A549 (cell line): Measurements from ENCODE around the gene MAGI2.

Source experiments
- BHLHE40 ChIP-seq: IDR thresholded peaks from 2 replicates; pipeline ENCODE4 v1.6.1; 2012; ENCODE audit warnings: low read depth, low read length, inconsistent platforms
- EP300 ChIP-seq, 2 experiments: fragments of >200 bp; sonication (Bioruptor Twin); formaldehyde crosslinking; IDR thresholded peaks; 2 replicates in 1 of 2; 3 replicates in 1 of 2; pipeline ENCODE4 v1.6.1; 2016 to 2017
- HDAC2 ChIP-seq: fragments of 200-600 bp; sonication (generic); IDR thresholded peaks from 2 replicates; pipeline ENCODE4 v1.6.1; 2016
- HEYL ChIP-seq: fragments of 250-450 bp; sonication (Bioruptor Pico); IDR thresholded peaks from 2 replicates; pipeline ENCODE4 v1.8.0; 2021; ENCODE audit warnings: mild to moderate bottlenecking, moderate library complexity
- HMGXB4 ChIP-seq: fragments of 250-450 bp; sonication (Bioruptor Pico); IDR thresholded peaks from 2 replicates; pipeline ENCODE4 v1.5.0; 2021; ENCODE audit warnings: mild to moderate bottlenecking, moderate library complexity, borderline replicate concordance
- HOXA7 ChIP-seq: fragments of 250-450 bp; sonication (Bioruptor Pico); IDR thresholded peaks from 2 replicates; pipeline ENCODE4 v1.5.0; 2020; ENCODE audit warnings: mild to moderate bottlenecking, moderate library complexity
- PBX3 ChIP-seq: IDR thresholded peaks from 2 replicates; pipeline ENCODE4 v1.6.1; 2012
- POLR2A ChIP-seq: IDR thresholded peaks from 2 replicates; pipeline ENCODE4 v1.6.1; 2012; ENCODE audit warnings: mild to moderate bottlenecking, low read length
- RAD21 ChIP-seq, 2 experiments: fragments of >200 bp in 1 of 2; sonication (Bioruptor Twin) in 1 of 2; formaldehyde crosslinking in 1 of 2; IDR thresholded peaks in 1 of 2; conservative IDR thresholded peaks in 1 of 2; 2 replicates in 1 of 2; 3 replicates in 1 of 2; pipeline ENCODE4 v1.6.1; 2012 to 2018; ENCODE audit warnings: inconsistent platforms in 1 of 2
- REST ChIP-seq: fragments of 200-600 bp; sonication (generic); IDR thresholded peaks from 2 replicates; pipeline ENCODE4 v1.6.1; 2016; ENCODE audit warnings: antibody characterized with exemption, mild to moderate bottlenecking, moderate library complexity
- TFCP2L1 ChIP-seq: fragments of 250-450 bp; sonication (Bioruptor Pico); IDR thresholded peaks from 2 replicates; pipeline ENCODE4 v1.5.0; 2021; ENCODE audit warnings: mild to moderate bottlenecking
- TF ChIP-seq, protein P1 (sequence below): fragments of >200 bp; sonication (Bioruptor Twin); formaldehyde crosslinking; IDR thresholded peaks from 3 replicates; pipeline ENCODE4 v1.5.1; 2016
- TF ChIP-seq, protein P2 (sequence below): fragments of 450-650 bp; IDR thresholded peaks from 2 replicates; pipeline ENCODE4 v1.6.1; 2014; ENCODE audit warnings: antibody characterized with exemption

DNA sequence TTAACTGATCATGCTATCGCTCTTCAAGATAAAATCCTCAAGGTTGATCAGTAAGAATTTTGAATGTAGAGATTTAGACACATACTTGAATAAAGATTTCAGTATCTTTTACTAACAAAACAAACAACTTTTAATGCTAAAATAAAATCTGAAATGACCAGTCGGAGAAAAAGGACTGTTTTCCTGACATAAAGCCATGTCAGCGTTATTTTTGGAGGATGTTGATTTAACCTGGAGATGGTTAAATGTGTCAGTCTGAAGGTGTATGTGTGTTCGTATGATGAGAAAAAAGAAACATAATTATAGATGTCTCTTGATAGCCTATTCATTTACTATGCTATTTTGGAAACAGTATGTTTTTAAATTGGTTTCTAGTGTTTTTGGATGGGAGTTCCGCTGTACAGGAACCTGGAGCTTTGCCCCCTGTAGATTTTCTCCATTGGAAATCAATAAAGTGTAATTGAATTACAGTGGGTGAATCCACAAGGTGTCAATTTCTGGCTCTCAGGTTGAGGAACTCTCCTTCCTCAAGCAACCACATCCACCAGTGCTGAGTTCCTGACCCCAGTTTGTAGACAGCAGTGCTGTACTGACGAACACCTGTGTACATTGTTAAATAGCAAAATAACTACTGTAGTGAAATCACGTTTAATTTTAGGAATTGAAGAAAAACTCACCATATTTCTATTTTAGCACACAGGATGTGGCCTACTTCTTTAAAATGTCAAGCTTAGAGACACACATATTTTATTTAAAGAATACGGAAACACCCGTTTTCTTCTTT, 670.1 kb downstream of the MAGI2 start:
- no peak for TF ChIP-seq EP300 (IDR thresholded peaks at IDR 0.05)
- TF ChIP-seq, protein P1, sequence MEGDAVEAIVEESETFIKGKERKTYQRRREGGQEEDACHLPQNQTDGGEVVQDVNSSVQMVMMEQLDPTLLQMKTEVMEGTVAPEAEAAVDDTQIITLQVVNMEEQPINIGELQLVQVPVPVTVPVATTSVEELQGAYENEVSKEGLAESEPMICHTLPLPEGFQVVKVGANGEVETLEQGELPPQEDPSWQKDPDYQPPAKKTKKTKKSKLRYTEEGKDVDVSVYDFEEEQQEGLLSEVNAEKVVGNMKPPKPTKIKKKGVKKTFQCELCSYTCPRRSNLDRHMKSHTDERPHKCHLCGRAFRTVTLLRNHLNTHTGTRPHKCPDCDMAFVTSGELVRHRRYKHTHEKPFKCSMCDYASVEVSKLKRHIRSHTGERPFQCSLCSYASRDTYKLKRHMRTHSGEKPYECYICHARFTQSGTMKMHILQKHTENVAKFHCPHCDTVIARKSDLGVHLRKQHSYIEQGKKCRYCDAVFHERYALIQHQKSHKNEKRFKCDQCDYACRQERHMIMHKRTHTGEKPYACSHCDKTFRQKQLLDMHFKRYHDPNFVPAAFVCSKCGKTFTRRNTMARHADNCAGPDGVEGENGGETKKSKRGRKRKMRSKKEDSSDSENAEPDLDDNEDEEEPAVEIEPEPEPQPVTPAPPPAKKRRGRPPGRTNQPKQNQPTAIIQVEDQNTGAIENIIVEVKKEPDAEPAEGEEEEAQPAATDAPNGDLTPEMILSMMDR = no peak
- TF ChIP-seq HOXA7 = no peak
- no peak for TF ChIP-seq TFCP2L1 (CRISPR knock-in tag)
- no peak for TF ChIP-seq POLR2A
- TF ChIP-seq, protein P2, sequence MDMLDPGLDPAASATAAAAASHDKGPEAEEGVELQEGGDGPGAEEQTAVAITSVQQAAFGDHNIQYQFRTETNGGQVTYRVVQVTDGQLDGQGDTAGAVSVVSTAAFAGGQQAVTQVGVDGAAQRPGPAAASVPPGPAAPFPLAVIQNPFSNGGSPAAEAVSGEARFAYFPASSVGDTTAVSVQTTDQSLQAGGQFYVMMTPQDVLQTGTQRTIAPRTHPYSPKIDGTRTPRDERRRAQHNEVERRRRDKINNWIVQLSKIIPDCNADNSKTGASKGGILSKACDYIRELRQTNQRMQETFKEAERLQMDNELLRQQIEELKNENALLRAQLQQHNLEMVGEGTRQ = no peak
- TF ChIP-seq RAD21 (conservative IDR thresholded peaks at IDR 0.05 in 1 of 2, IDR thresholded peaks at IDR 0.05 in 1 of 2) = no peak
- TF ChIP-seq HMGXB4 (CRISPR knock-in tag) = no peak
- no peak for TF ChIP-seq REST
- no peak for TF ChIP-seq PBX3
- TF ChIP-seq BHLHE40 = no peak
- no peak for TF ChIP-seq HDAC2
- TF ChIP-seq HEYL (CRISPR knock-in tag) = no peak
